Suprapubic skin (tissue), 4 donors: ENCODE results near the gene HYAL2. TPM values are rescaled to one million over a fixed set of nuclear protein-coding genes. Genes with fewer than 3 reads are reported as not detected.

Experiments used
- DNase-seq, 2 donors: peaks; one replicate each; pipeline ENCODE4 v3.0.0-alpha.2; 2019; ENCODE audit warnings: low spot score in 2 of 2
- H3K27ac ChIP-seq: fragments of 200-600 bp; sonication (generic); one replicate; pipeline ENCODE4 v1.5.1; 2019
- H3K27me3 ChIP-seq: fragments of 200-600 bp; sonication (generic); one replicate; pipeline ENCODE4 v1.5.1; 2019
- H3K36me3 ChIP-seq: fragments of 200-600 bp; sonication (generic); one replicate; pipeline ENCODE4 v1.5.1; 2019
- H3K4me1 ChIP-seq: fragments of 200-600 bp; sonication (generic); one replicate; pipeline ENCODE4 v1.5.1; 2019
- H3K4me3 ChIP-seq: fragments of 200-600 bp; sonication (generic); one replicate; pipeline ENCODE4 v1.5.1; 2019; ENCODE audit warnings: mild to moderate bottlenecking
- H3K9me3 ChIP-seq: fragments of 200-600 bp; sonication (generic); one replicate; pipeline ENCODE4 v1.5.1; 2019
- EP300 ChIP-seq: sonication (generic); formaldehyde crosslinking; IDR thresholded peaks from one replicate; pipeline ENCODE4 v1.6.1; 2017; ENCODE audit warnings: antibody characterized with exemption
- POLR2A ChIP-seq, 2 donors: fragments of 450-650 bp; IDR thresholded peaks; one replicate each; pipeline ENCODE4 v1.6.1; 2017; ENCODE audit warnings: antibody characterized with exemption in 2 of 2, mild to moderate bottlenecking in 2 of 2, moderate library complexity in 2 of 2
- POLR2AphosphoS5 ChIP-seq, 3 donors: sonication (generic); formaldehyde crosslinking; IDR thresholded peaks; one replicate each; pipeline ENCODE4 v1.6.1; 2017; ENCODE audit warnings: antibody characterized with exemption in 3 of 3
- WGBS: methylation state at CpG from one replicate; pipeline ENCODE4 v1.1.5; 2018; 5-methylcytosine and 5-hydroxymethylcytosine counted together
- total RNA-seq, 4 donors: library from RNA; depleted of rRNA; stranded (reverse); fragments of >200 nt; gene quantifications; one replicate each; pipeline ENCODE4 v1.1.0, GENCODE V29; 2016
- TF ChIP-seq, protein P1 (sequence below), 2 donors: fragments of 200-600 bp in 1 of 2; fragments of 450-650 bp in 1 of 2; sonication (generic) in 1 of 2; IDR thresholded peaks; one replicate each; pipeline ENCODE4 v1.5.1; 2016 to 2019; ENCODE audit warnings: antibody characterized with exemption in 2 of 2, mild to moderate bottlenecking in 1 of 2, moderate library complexity in 1 of 2

Gene HYAL2
- total RNA-seq, 4 donors from 2014 or later = 47.7 to 87.0 (median 80.3) TPM

DNA sequence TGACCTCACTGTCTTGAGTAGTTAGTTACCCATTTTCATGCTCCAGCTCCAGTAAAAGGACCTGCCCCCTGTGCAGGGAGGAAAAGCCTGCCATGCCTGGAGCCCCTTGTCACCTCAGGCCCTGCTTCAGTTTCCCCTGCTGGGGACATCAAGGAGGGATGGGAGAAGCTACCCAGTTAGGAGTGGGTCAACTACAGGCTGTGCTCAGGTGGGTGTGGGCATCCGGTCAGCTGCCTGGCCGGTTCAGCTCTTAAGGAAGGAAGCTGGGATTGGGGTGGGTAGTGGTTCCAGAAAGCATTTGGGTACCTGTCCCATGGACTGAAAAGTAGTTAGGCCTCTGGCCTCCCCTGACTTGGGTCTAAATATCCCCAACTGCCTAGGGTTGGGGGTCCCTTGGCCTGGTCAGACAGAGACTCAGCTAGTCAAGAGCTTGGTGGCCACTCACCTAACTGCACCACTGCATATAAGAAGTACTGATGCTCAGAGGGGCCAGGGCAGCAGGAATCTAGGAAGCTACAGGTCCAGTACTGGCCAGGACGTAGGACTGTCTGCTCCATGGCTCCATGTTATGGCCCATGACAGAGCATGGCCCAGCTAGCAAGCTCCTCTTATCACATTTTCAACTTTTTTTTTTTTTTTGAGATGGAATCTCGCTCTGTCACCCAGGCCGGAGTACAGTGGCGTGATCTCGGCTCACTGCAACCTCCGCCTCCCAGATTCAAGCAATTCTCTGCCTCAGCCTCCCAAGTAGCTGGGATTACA, 43.1 kb downstream of the HYAL2 start:
- 85% methylated on average over 8 of the region's 8 CpGs for WGBS
- H3K36me3 ChIP-seq = no peaks in the 10 kb centered on the region
- no peak overlapping the region for H3K4me3 ChIP-seq
- H3K4me1 ChIP-seq = peaks cover 16% of the 10 kb centered on the region
- H3K27me3 ChIP-seq = peaks cover 16% of the 10 kb centered on the region
- TF ChIP-seq POLR2AphosphoS5 (IDR thresholded peaks at IDR 0.05) = no peak
- TF ChIP-seq EP300 = no peak
- no peak for TF ChIP-seq POLR2A (IDR thresholded peaks at IDR 0.05)
- TF ChIP-seq, protein P1, sequence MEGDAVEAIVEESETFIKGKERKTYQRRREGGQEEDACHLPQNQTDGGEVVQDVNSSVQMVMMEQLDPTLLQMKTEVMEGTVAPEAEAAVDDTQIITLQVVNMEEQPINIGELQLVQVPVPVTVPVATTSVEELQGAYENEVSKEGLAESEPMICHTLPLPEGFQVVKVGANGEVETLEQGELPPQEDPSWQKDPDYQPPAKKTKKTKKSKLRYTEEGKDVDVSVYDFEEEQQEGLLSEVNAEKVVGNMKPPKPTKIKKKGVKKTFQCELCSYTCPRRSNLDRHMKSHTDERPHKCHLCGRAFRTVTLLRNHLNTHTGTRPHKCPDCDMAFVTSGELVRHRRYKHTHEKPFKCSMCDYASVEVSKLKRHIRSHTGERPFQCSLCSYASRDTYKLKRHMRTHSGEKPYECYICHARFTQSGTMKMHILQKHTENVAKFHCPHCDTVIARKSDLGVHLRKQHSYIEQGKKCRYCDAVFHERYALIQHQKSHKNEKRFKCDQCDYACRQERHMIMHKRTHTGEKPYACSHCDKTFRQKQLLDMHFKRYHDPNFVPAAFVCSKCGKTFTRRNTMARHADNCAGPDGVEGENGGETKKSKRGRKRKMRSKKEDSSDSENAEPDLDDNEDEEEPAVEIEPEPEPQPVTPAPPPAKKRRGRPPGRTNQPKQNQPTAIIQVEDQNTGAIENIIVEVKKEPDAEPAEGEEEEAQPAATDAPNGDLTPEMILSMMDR (IDR thresholded peaks at IDR 0.05) = no peak
- no peak for DNase-seq
- no peak overlapping the region for H3K27ac ChIP-seq
- no peaks in the 10 kb centered on the region for H3K9me3 ChIP-seq

GRCh38 chr3:50278880-50279224, 43.7 kb downstream of the HYAL2 start, which contains the start of gene LSMEM2:
Gene LSMEM2, plus strand, starts transcription at chr3:50279087. Its CDS starts 27 bp downstream, at chr3:50279114.
- TF ChIP-seq POLR2A (IDR thresholded peaks at IDR 0.05) = no peak
- Histone ChIP-seq H3K27ac (no peak within 1 kb of the TSS), H3K36me3 (no peaks in the 10 kb centered on the region), H3K4me1 (peaks cover 22% of the 10 kb centered on the region), H3K9me3 (no peaks in the 10 kb centered on the region), H3K4me3 (no peak within 1 kb of the TSS), H3K27me3 (peaks cover 19% of the 10 kb centered on the region)
- no peak for DNase-seq
- WGBS = no CpG with 5 or more reads among the region's 2 CpGs

GRCh38 chr3:50278123-50278879, 44.2 kb downstream of the HYAL2 start:
- WGBS = 80% methylated on average over 4 of the region's 4 CpGs
- no peak for DNase-seq
- Histone ChIP-seq H3K9me3 (no peaks in the 10 kb centered on the region), H3K4me3 (no peak overlapping the region), H3K36me3 (no peaks in the 10 kb centered on the region), H3K27me3 (peaks cover 23% of the 10 kb centered on the region), H3K4me1 (peaks cover 27% of the 10 kb centered on the region), H3K27ac (no peak overlapping the region)
- TF ChIP-seq POLR2AphosphoS5 (IDR thresholded peaks at IDR 0.05) (no peak), POLR2A (IDR thresholded peaks at IDR 0.05) (no peak), EP300 (no peak)
- TF ChIP-seq, protein P1 (IDR thresholded peaks at IDR 0.05) = no peak

DNA sequence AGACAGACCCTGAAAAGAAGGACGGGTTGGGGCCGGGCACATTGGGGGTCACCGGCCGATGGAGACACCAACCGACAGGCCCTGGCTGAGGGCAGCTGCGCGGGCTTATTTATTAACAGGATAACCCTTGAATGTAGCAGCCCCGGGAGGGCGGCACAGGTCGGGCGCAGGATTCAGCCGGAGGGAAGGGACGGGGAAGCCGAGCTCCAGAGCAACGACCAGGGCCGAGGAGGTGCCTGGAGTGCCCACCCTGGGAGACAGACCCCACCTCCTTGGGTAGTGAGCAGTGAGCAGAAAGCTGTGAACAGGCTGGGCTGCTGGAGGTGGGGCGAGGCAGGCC, 45.8 kb downstream of the HYAL2 start:
- Histone ChIP-seq H3K27ac (no peak overlapping the region), H3K36me3 (no peaks in the 10 kb centered on the region), H3K9me3 (no peaks in the 10 kb centered on the region), H3K27me3 (peaks cover 23% of the 10 kb centered on the region), H3K4me3 (no peak overlapping the region), H3K4me1 (peaks cover 36% of the 10 kb centered on the region)
- 90% methylated on average over 16 of the region's 17 CpGs for WGBS
- TF ChIP-seq POLR2AphosphoS5 (IDR thresholded peaks at IDR 0.05) = no peak
- TF ChIP-seq POLR2A (IDR thresholded peaks at IDR 0.05) = no peak
- TF ChIP-seq EP300 = no peak
- TF ChIP-seq, protein P1 (IDR thresholded peaks at IDR 0.05) = no peak
- DNase-seq = no peak

- H3K9me3 ChIP-seq = no peaks in the 10 kb centered on the region
- H3K4me1 ChIP-seq = peaks cover 36% of the 10 kb centered on the region
- TF ChIP-seq POLR2AphosphoS5 (IDR thresholded peaks at IDR 0.05) (no peak), EP300 (no peak), POLR2A (IDR thresholded peaks at IDR 0.05) (no peak)
- TF ChIP-seq, protein P1 (IDR thresholded peaks at IDR 0.05) = no peak
- H3K36me3 ChIP-seq = no peaks in the 10 kb centered on the region
- H3K27me3 ChIP-seq = peaks cover 23% of the 10 kb centered on the region
- no peak overlapping the region for H3K4me3 ChIP-seq
- 70% methylated on average over 41 of the region's 79 CpGs for WGBS
- DNase-seq = no peak
- no peak overlapping the region for H3K27ac ChIP-seq
Measured at GRCh38 chr3:50275996-50276761, 46.4 kb downstream of the HYAL2 start.
